ENCODE measurements around the gene GRK7.
"Not testable (repeated sequence)": the region's sequence is repeated elsewhere in the genome, so short reads cannot be mapped to it uniquely, and the experiment has no call there.

GRK7 gene

GRCh38 chr3:141746962-141747361 is 16.2 kb upstream of the GRK7 start:
- no peak for TF ChIP-seq CTCF (IDR thresholded peaks at IDR 0.05; ENCODE audit: control insufficient read depth, extremely low read depth, insufficient read depth)
- no peak for DNase-seq (ENCODE audit: low read depth)
- H3K4me3 ChIP-seq (ENCODE audit: low read depth, low read length), result no peak overlapping the region

- no peak for DNase-seq (ENCODE audit: low read depth)
- no peak overlapping the region for H3K4me3 ChIP-seq (ENCODE audit: low read depth, low read length)
- TF ChIP-seq CTCF (IDR thresholded peaks at IDR 0.05; ENCODE audit: control insufficient read depth, extremely low read depth, insufficient read depth), result no peak
Measured at GRCh38 chr3:141753399-141753798, 9.8 kb upstream of the GRK7 start.

GRCh38 chr3:141754032-141754431 is 9.2 kb upstream of the GRK7 start:
- TF ChIP-seq CTCF (IDR thresholded peaks at IDR 0.05; ENCODE audit: control insufficient read depth, extremely low read depth, insufficient read depth), result no peak

GRCh38 chr3:141762552-141762951 is 656 bp upstream of the GRK7 start:
- not testable (repeated sequence) for H3K4me3 ChIP-seq (ENCODE audit: low read depth, low read length); DNase-seq (ENCODE audit: low read depth)

More at GRCh38 chr3:141754032-141754431, 9.2 kb upstream of the GRK7 start:
- no peak overlapping the region for H3K4me3 ChIP-seq (ENCODE audit: low read depth, low read length)
- DNase-seq (ENCODE audit: low read depth), result no peak

GRCh38 chr3:141764045-141764444 is 837 bp downstream of the GRK7 start:
- no peak for DNase-seq (ENCODE audit: low read depth)
- no peak overlapping the region for H3K4me3 ChIP-seq (ENCODE audit: low read depth, low read length)
- no peak for TF ChIP-seq CTCF (IDR thresholded peaks at IDR 0.05; ENCODE audit: control insufficient read depth, extremely low read depth, insufficient read depth)

- DNase-seq (ENCODE audit: low read depth), result no peak
- TF ChIP-seq CTCF (IDR thresholded peaks at IDR 0.05; ENCODE audit: control insufficient read depth, extremely low read depth, insufficient read depth), result no peak
- no peak overlapping the region for H3K4me3 ChIP-seq (ENCODE audit: low read depth, low read length)
Measured at GRCh38 chr3:141764465-141764864, 1.3 kb downstream of the GRK7 start.

- DNase-seq (ENCODE audit: low read depth), result no peak
- TF ChIP-seq CTCF (IDR thresholded peaks at IDR 0.05; ENCODE audit: control insufficient read depth, extremely low read depth, insufficient read depth), result no peak
- H3K4me3 ChIP-seq (ENCODE audit: low read depth, low read length), result no peak overlapping the region
Measured at GRCh38 chr3:141764986-141765385, 1.8 kb downstream of the GRK7 start.

Data from LNCaP clone FGC (cell line).